DLD1 (cell line): ENCODE data around the gene USP7.
"Not testable (repeated sequence)": the region's sequence is repeated elsewhere in the genome, so short reads cannot be mapped to it uniquely, and the experiment has no call there.

Experiments used
- in situ Hi-C: cut with HindIII; loops from 2 replicates; pipeline ENCODE4 v1.10.0; 2017; ENCODE audit warnings: low sequenced_read_pairs

USP7 gene

GRCh38 chr16:8963821-8964441 lies at the start of gene USP7:
TSS of gene USP7 (minus strand) at chr16:8963906. CDS start at chr16:8963285, 621 bp downstream.
- in situ Hi-C loops: no loop called here

DNA sequence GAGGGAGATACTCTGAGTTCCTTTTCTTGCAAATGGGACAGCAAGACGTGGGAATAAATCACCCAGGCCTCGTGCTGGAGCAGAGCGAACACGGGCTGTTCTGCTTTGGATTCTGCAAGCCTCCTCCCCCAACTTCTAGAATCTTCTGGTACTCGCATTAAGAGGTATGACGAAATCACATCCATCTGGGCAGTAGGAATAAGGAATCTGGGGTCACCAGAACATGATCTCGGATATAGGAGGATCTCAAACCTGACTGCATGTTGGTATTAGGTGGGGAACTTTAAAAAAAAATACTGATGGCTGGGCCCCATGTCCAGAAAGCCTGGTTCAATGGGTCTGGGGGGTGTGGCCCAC lies 49.8 kb upstream of the USP7 start:
- in situ Hi-C loops: no loop called here

- in situ Hi-C loops: no loop called here
Measured at GRCh38 chr16:9012848-9013507, 49.3 kb upstream of the USP7 start.

DNA sequence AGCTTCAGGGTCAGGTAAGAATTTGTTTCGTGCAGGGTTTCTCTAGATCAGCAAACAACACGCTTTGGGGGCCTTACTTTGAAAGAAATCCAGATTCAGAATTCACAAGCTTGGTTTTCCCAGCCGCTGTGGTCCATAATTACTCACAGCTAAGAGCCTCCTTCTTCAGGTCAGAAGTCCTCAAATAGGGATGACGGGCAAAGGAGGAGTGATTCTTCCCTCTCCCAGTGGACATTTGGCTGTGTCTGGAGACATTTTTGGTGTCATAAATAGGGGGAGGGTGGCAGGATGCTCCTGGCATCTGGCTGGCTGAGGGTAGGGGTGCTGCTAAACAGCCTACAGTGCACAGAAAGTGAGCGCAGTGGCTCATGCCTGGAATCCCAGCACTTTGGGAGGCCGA lies 48.6 kb upstream of the USP7 start:
- in situ Hi-C loops: no loop called here

GRCh38 chr16:9008601-9009260 lies 45.0 kb upstream of the USP7 start:
- in situ Hi-C loops: no loop called here

DNA sequence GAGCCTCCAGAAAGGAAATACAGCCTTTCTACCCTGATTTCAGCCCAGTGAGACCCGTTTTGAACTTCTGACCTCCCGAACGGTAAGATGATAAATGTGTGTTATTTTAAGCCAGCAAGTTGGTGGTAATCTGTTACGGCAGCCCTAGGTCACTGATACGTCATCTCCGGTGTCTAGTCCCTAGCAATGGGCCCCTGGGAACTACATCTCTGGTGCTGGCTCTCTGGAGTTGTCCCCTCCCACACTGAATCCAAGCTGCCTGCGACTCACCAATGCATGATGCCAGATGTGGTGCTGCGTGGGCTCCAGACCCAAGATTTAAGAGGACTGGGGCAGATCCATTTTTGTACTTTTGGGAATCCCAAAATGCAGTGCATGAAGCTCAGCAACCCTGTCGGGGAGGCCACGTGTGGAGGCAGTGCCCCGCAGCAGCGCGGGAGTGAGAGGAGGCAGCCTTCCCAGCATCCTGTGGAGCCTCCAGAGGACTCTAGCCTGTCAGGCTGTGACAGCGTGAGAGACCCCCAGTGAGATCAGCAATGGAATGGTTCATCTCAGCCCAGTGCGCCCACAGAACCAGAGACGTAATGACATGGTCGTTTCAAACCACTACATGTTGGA lies 43.6 kb upstream of the USP7 start:
- in situ Hi-C loops: no loop called here

DNA sequence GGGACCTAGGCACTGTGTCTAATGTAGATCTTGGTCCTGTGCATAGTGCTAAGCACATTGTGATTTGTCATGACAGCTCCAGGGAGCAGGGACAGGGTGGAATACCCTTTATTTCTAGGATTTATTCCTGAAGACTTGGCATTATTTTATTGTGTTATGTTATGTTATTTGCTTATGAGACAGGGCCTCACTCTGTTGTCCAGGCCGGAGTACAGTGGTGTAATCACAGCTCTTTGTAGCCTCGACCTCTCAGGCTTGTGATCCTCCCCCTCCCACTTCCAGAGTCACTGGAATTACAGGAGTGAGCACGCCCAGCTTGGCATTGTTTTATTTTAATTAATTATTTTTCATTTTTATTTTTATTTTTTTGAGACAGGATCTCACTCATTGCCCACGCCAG lies 40.5 kb upstream of the USP7 start:
- in situ Hi-C loops: no loop called here

- in situ Hi-C loops: no loop called here
Measured at GRCh38 chr16:9003763-9004162, 40.1 kb upstream of the USP7 start.

- in situ Hi-C loops: no loop called here
Measured at GRCh38 chr16:9003322-9003721, 39.6 kb upstream of the USP7 start.

DNA sequence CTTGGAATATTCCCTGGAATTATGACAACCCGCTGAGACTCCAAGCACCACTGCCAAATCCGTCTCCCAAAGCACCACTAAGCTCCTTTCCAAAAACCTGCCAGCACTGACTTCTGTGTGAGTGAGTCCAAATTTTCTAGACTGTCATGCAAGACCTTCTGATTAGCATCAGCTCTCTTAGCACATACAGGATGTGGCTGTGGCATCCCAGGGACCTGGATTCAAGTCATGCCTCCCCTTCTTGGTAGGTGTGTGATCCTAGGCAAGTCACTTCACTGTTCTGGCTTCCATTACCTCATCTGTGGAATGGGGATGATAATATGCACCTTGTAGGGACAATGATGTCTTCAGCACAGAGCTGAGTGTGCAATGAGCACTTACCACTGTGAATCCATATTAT lies 38.3 kb upstream of the USP7 start:
- in situ Hi-C loops: no loop called here

DNA sequence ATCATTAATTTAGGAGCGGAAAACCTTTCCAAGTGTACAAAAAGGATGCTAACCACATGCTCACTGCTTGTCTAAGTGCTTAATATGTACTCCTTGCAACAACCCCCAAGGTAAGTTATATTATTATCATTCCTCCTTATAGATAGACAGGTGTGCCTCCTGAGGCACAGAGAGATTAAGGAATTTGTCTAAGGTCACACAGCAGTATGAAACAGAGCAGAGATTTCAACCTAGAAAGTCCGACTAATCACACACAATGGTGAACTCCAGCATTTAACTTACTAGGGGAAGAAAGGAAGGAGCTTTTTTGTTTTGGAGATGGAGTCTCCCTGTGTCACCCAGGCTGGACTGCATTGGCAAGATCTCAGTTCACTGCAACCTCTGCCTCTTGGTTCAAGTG lies 37.0 kb upstream of the USP7 start:
- in situ Hi-C loops: no loop called here

- in situ Hi-C loops: no loop called here
Measured at GRCh38 chr16:8999800-9000199, 36.1 kb upstream of the USP7 start.

DNA sequence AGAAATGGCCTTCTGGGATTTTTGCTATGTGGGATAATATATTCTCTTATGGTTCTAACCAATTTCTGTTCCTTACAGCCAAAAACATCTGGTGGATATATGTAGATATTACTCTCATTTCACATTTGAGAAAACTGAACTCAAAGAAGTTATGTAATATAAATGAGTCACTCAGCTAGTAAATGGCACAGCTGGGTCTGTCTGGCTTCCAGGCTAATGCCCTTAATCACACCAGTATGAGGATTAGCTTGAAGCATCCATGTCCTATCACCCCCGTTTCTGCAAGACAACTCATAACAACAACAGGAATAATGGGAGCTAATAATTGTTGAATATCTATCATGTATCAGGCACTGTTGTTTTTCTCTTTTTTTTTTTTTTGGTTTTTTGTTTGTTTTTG lies 34.4 kb upstream of the USP7 start:
- in situ Hi-C loops: no loop called here

GRCh38 chr16:8996891-8997290 lies 33.2 kb upstream of the USP7 start:
- in situ Hi-C loops: no loop called here

GRCh38 chr16:8990445-8990844 lies 26.7 kb upstream of the USP7 start:
- in situ Hi-C loops: no loop called here

GRCh38 chr16:8989099-8989878 lies 25.6 kb upstream of the USP7 start:
- in situ Hi-C loops: no loop called here

DNA sequence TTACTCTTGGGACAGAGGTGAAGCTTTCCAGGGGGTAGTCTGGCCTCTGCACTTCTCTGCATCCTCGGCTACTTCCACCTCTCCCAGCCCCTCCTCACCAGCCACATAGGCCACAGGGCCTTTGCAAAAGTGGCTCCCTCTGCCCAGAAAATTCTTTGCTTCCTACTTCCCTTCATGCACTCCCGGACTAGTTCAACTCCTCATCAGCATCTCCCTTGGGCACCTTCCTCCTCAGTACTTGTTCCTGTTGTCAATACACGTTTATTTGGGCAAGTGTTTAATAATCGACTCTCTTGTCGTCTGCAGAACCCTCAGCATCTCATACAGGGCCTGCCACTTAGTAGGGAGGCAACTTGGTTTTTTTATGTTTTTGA lies 23.1 kb upstream of the USP7 start:
- in situ Hi-C loops: no loop called here

GRCh38 chr16:8986111-8986510 lies 22.4 kb upstream of the USP7 start:
- in situ Hi-C loops: no loop called here

GRCh38 chr16:8982816-8983215 lies 19.1 kb upstream of the USP7 start:
- in situ Hi-C loops: no loop called here

GRCh38 chr16:8981901-8982300 lies 18.2 kb upstream of the USP7 start:
- in situ Hi-C loops: not testable (repeated sequence)

- in situ Hi-C loops: not testable (repeated sequence)
Measured at GRCh38 chr16:8976189-8976588, 12.5 kb upstream of the USP7 start.
